ENCODE data around the gene FOXN1. TPM values are rescaled to one million over a fixed set of nuclear protein-coding genes. Genes with fewer than 3 reads are reported as not detected.
A peak's percentile ranks its signal among the peaks of the same experiment; 100 is the strongest.

Gene FOXN1
- total RNA-seq, 2 donors from 2014 or later: 0.32 TPM; not detected in 1

- H3K4me1 ChIP-seq: no peaks in the 10 kb centered on the region
- no peak overlapping the region for H3K9ac ChIP-seq (ENCODE audit: low read depth in 2 of 2, low read length in 2 of 2)
- H3K9me3 ChIP-seq: no peaks in the 10 kb centered on the region
- no peaks in the 10 kb centered on the region for H3K36me3 ChIP-seq
- TF ChIP-seq CTCF (IDR thresholded peaks at IDR 0.05): no peak
- H3K27me3 ChIP-seq: no peaks in the 10 kb centered on the region
- H3K4me3 ChIP-seq: no peak overlapping the region
- intact Hi-C loops (cut with DNase I): loop anchor here (5.0 kb wide), 1 partner anchor 112 kb away; the partner anchor contains the start of gene RSKR
- peak overlapping the region; percentile 36 for H3K27ac ChIP-seq
- DNase-seq: no peak
Observed at GRCh38 chr17:28499684-28500357, 6.3 kb upstream of the FOXN1 start.

- H3K4me3 ChIP-seq: no peak overlapping the region
- intact Hi-C loops (cut with DNase I): no loop called here
- H3K9me3 ChIP-seq: no peaks in the 10 kb centered on the region
- H3K27me3 ChIP-seq: no peaks in the 10 kb centered on the region
- no peaks in the 10 kb centered on the region for H3K4me1 ChIP-seq
- no peak overlapping the region for H3K27ac ChIP-seq
- H3K9ac ChIP-seq (ENCODE audit: low read depth in 2 of 2, low read length in 2 of 2): no peak overlapping the region
- no peaks in the 10 kb centered on the region for H3K36me3 ChIP-seq
- no peak for DNase-seq
- TF ChIP-seq CTCF (IDR thresholded peaks at IDR 0.05): no peak
Observed at GRCh38 chr17:28500712-28501379, 5.3 kb upstream of the FOXN1 start.

- intact Hi-C loops (cut with DNase I): no loop called here
- peak; percentile 59 for DNase-seq
- Histone ChIP-seq H3K4me3 (no peak overlapping the region), H3K27ac (no peak overlapping the region), H3K9ac (ENCODE audit: low read depth in 2 of 2, low read length in 2 of 2) (peak overlapping the region in 1 of 2 donors; percentile 36), H3K36me3 (no peaks in the 10 kb centered on the region), H3K27me3 (no peaks in the 10 kb centered on the region), H3K9me3 (no peaks in the 10 kb centered on the region), H3K4me1 (no peaks in the 10 kb centered on the region)
- no peak for TF ChIP-seq CTCF (IDR thresholded peaks at IDR 0.05)
Observed at GRCh38 chr17:28501421-28502284, 4.5 kb upstream of the FOXN1 start.

GRCh38 chr17:28503420-28503819 lies 2.7 kb upstream of the FOXN1 start:
- H3K4me1 ChIP-seq: no peaks in the 10 kb centered on the region
- TF ChIP-seq CTCF (IDR thresholded peaks at IDR 0.05): no peak

GRCh38 chr17:28506763-28507487 lies 777 bp downstream of the FOXN1 start:
- no peaks in the 10 kb centered on the region for H3K9me3 ChIP-seq
- DNase-seq: no peak
- H3K27me3 ChIP-seq: no peaks in the 10 kb centered on the region
- intact Hi-C loops (cut with DNase I): no loop called here
- H3K27ac ChIP-seq: no peak overlapping the region
- H3K4me1 ChIP-seq: no peaks in the 10 kb centered on the region
- no peak for TF ChIP-seq CTCF (IDR thresholded peaks at IDR 0.05)
- no peak overlapping the region for H3K9ac ChIP-seq (ENCODE audit: low read depth in 2 of 2, low read length in 2 of 2)
- no peak overlapping the region for H3K4me3 ChIP-seq
- H3K36me3 ChIP-seq: no peaks in the 10 kb centered on the region

More at GRCh38 chr17:28503420-28503819, 2.7 kb upstream of the FOXN1 start:
- H3K9me3 ChIP-seq: no peaks in the 10 kb centered on the region
- no peak overlapping the region for H3K9ac ChIP-seq (ENCODE audit: low read depth in 2 of 2, low read length in 2 of 2)
- H3K27me3 ChIP-seq: no peaks in the 10 kb centered on the region
- intact Hi-C loops (cut with DNase I): no loop called here
- H3K4me3 ChIP-seq: no peak overlapping the region
- no peak overlapping the region for H3K27ac ChIP-seq
- H3K36me3 ChIP-seq: no peaks in the 10 kb centered on the region
- no peak for DNase-seq
